ENCODE measurements around the gene TSPAN14.

- TF ChIP-seq MAX (IDR thresholded peaks at IDR 0.05; ENCODE audit: low read depth, low read length): no peak
- no peak for TF ChIP-seq SUZ12 (IDR thresholded peaks at IDR 0.05; ENCODE audit: unreplicated experiment)
- TF ChIP-seq SMARCA5 (IDR thresholded peaks at IDR 0.05): no peak
- no peak for TF ChIP-seq SIN3A (IDR thresholded peaks at IDR 0.05; ENCODE audit: low read depth, low read length)
- TF ChIP-seq ASH2L (IDR thresholded peaks at IDR 0.05; ENCODE audit: borderline replicate concordance, low read depth): no peak
- TF ChIP-seq, protein P1, sequence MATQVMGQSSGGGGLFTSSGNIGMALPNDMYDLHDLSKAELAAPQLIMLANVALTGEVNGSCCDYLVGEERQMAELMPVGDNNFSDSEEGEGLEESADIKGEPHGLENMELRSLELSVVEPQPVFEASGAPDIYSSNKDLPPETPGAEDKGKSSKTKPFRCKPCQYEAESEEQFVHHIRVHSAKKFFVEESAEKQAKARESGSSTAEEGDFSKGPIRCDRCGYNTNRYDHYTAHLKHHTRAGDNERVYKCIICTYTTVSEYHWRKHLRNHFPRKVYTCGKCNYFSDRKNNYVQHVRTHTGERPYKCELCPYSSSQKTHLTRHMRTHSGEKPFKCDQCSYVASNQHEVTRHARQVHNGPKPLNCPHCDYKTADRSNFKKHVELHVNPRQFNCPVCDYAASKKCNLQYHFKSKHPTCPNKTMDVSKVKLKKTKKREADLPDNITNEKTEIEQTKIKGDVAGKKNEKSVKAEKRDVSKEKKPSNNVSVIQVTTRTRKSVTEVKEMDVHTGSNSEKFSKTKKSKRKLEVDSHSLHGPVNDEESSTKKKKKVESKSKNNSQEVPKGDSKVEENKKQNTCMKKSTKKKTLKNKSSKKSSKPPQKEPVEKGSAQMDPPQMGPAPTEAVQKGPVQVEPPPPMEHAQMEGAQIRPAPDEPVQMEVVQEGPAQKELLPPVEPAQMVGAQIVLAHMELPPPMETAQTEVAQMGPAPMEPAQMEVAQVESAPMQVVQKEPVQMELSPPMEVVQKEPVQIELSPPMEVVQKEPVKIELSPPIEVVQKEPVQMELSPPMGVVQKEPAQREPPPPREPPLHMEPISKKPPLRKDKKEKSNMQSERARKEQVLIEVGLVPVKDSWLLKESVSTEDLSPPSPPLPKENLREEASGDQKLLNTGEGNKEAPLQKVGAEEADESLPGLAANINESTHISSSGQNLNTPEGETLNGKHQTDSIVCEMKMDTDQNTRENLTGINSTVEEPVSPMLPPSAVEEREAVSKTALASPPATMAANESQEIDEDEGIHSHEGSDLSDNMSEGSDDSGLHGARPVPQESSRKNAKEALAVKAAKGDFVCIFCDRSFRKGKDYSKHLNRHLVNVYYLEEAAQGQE (IDR thresholded peaks at IDR 0.05; ENCODE audit: low read depth, low read length): no peak
- TF ChIP-seq GABPA (IDR thresholded peaks at IDR 0.05; ENCODE audit: low read depth): no peak
- TF ChIP-seq TBL1XR1 (IDR thresholded peaks at IDR 0.05; ENCODE audit: low read depth, low read length): no peak
Observed at GRCh38 chr10:80436446-80437098, 17.5 kb upstream of the TSPAN14 start.
